HAP-1 (cell line): ENCODE results near the gene MAP3K8.
A peak's percentile ranks its signal among the peaks of the same experiment; 100 is the strongest.

Experiments
- DNase-seq, 2 experiments: peaks; one replicate each; pipeline ENCODE4 v3.0.0-alpha.2; 2016 to 2020; ENCODE audit warnings: low spot score in 2 of 2
- H3K27me3 ChIP-seq: fragments of 250-450 bp; sonication (Bioruptor Pico); 2 replicates; pipeline ENCODE4 v1.5.1; 2020; ENCODE audit warnings: low read depth, mild to moderate bottlenecking, moderate library complexity
- H3K36me3 ChIP-seq: fragments of 250-450 bp; sonication (Bioruptor Pico); replicated peaks from 2 replicates; pipeline ENCODE4 v1.5.1; 2020; ENCODE audit warnings: mild to moderate bottlenecking
- H3K4me1 ChIP-seq: fragments of 250-450 bp; sonication (Bioruptor Pico); 2 replicates; pipeline ENCODE4 v1.5.1; 2020; ENCODE audit warnings: mild to moderate bottlenecking
- H3K4me3 ChIP-seq: fragments of 250-450 bp; sonication (Bioruptor Pico); 2 replicates; pipeline ENCODE4 v1.5.1; 2020; ENCODE audit warnings: mild to moderate bottlenecking, moderate library complexity
- H3K9me3 ChIP-seq: fragments of 250-450 bp; sonication (Bioruptor Pico); 2 replicates; pipeline ENCODE4 v1.5.1; 2020; ENCODE audit warnings: mild to moderate bottlenecking, moderate library complexity
- in situ Hi-C: fragments of 300-500 bp; cut with MboI; formaldehyde crosslinking; loops from 3 replicates; pipeline ENCODE4 v1.14.3; 2020; ENCODE audit warnings: low sequenced_read_pairs, inconsistent platforms, mixed read lengths

Gene MAP3K8

DNA sequence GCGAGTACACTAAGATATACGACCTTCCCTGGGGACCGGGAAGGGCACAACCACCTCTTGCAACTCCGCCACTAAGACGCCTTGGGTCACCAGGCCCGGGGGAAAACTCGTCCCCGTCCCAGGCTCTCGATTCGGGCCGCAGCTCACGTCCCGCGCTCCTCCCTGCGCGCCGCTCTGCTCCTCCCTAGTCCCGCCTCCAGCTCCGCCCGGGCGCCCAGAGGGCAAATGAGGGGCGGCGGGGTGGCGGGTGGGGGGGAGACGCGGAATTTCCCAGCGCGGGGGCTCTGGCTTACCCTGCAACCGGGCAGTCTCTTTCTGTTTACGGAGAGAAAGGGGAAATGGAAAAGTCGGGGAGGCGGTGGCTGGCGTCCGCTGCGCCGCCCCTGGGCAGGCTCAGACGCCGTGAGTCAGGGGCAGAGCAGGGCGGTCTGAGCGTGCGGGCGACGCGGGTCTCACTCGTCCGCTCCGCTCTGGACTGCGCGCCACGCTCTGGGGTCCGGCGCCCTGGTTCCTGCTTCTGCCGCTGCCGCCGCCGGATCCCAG lies at the start of gene MAP3K8:
TSS of gene MAP3K8 (plus strand) at position 455 of the 543 bp plus-strand sequence. CDS start 4,755 bp downstream, outside the sequence.
- in situ Hi-C loops: no loop called here
- peak; percentile 89 to 92 for DNase-seq
- Histone ChIP-seq H3K36me3 (peaks cover 5% of the 10 kb centered on the region), H3K4me1 (peaks cover 50% of the 10 kb centered on the region), H3K27me3 (no peaks in the 10 kb centered on the region), H3K9me3 (no peaks in the 10 kb centered on the region), H3K4me3 (peak within 1 kb of the TSS; percentile 79)

DNA sequence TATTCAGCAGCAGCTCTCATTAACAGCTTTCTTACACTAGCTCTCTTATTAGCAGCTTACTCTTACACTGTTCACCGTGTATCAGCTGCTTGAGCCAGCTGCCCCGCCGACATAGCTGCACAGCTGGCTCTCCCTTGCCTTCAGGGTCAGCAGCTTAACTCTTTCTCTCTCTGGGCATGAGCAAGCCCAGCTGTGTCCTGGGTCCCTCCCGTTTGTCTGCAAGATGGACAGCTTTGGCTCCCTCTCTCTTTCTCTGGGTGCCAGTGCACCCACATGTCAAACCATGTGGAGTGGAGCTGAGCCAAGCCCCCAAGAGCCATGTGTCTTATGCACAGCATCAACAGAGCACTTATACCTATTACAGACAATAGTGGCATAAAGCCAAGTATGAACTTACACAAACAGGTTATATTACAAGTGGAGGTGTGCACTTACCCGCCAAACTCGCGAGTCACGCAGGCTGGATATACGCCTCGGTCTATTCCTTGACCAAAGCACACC lies 49.2 kb upstream of the MAP3K8 start:
- H3K36me3 ChIP-seq: no peaks in the 10 kb centered on the region
- no peaks in the 10 kb centered on the region for H3K9me3 ChIP-seq
- no peak overlapping the region for H3K4me3 ChIP-seq
- H3K4me1 ChIP-seq: no peaks in the 10 kb centered on the region
- DNase-seq: peak in 1 of 2 experiments; percentile 48
- in situ Hi-C loops: no loop called here
- no peaks in the 10 kb centered on the region for H3K27me3 ChIP-seq

DNA sequence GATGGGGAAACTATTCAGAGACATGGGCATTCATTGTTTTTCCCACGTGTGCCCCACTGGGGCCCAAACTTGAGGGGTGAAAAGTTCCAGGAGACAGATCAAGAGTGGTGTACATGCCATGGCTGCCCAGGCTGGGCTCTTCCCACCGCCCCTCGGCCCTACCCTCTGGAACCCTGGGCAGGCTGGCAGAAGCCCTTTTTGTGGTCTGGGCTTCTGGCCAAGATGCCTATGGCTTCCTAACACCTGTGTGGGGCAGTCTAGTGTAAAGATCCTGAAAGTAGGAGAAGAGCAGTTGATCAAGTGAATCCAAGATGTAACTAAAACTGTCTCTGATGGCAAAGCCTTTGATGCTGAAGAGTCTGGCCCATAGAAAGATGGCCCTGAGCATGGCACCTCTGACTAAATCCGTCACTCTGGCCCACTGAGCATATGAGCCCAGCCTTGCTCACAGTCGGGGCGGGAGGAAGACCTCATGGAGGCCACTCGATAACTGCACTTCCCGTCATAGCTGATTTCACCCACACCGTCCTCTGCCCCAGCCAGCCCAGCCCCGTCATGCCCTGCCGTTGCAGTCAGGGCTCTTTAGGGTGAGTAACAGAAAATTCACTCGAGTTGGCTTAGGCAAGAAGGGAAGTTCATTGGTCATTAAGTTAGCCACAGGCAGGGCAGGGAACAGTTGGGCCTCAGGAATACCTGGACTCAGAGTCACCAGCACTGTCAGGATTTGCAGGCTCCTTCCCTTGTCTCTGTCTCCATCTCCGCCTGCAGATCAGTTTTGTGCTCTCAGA lies 47.0 kb upstream of the MAP3K8 start:
- H3K27me3 ChIP-seq: no peaks in the 10 kb centered on the region
- DNase-seq: no peak
- in situ Hi-C loops: no loop called here
- H3K4me3 ChIP-seq: no peak overlapping the region
- no peaks in the 10 kb centered on the region for H3K4me1 ChIP-seq
- H3K36me3 ChIP-seq: no peaks in the 10 kb centered on the region
- no peaks in the 10 kb centered on the region for H3K9me3 ChIP-seq

DNA sequence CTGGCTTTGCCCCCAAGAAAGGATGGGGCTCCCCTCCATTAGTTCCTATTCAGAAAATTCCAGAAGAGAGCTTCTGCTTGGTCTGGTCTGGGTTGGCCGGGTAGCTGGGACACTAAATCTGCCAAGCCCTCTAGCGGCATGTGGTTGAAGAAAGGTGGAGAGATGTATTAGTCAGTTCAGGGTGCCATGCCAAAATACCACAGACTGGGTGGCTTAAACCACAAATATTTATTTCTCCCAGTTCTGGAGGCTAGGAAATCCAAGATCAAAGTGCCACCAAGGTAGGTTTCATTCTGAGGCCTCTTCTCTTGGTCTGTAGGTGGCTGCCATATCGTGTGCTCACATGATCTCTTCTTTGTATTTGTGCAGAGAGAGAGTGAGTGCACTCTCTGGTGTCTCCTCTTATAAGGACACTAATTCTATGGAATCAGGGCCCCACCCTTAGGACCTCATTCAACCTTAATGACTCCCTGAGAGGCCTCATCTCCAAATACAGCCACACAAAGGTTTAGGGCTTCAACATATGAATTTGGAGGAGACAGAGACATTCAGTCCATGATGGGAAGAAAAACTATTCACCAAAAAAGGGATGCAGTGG lies 46.2 kb upstream of the MAP3K8 start:
- Histone ChIP-seq H3K4me1 (no peaks in the 10 kb centered on the region), H3K27me3 (no peaks in the 10 kb centered on the region), H3K4me3 (no peak overlapping the region), H3K36me3 (no peaks in the 10 kb centered on the region), H3K9me3 (no peaks in the 10 kb centered on the region)
- no peak for DNase-seq
- in situ Hi-C loops: no loop called here

DNA sequence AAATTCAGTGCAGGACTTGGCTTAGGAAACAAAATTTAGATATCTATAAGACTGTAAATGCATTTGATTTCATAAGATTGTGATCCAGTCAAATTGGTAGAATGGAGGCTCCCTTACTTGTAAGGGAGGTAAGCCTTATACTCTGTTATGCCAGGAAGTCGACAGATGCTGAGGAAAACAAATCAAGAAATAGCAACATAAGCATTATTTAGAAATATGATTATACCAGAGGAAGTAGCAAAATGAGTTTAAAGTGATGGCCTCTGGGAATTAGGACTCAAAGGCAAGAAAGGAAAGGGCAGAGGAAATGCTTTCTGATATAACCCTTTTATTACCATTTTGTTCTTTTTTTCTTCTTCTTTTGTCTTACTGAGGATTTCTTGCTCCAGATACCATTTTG lies 44.4 kb upstream of the MAP3K8 start:
- Histone ChIP-seq H3K36me3 (no peaks in the 10 kb centered on the region), H3K9me3 (no peaks in the 10 kb centered on the region), H3K27me3 (no peaks in the 10 kb centered on the region), H3K4me3 (no peak overlapping the region), H3K4me1 (no peaks in the 10 kb centered on the region)
- no peak for DNase-seq
- in situ Hi-C loops: no loop called here

DNA sequence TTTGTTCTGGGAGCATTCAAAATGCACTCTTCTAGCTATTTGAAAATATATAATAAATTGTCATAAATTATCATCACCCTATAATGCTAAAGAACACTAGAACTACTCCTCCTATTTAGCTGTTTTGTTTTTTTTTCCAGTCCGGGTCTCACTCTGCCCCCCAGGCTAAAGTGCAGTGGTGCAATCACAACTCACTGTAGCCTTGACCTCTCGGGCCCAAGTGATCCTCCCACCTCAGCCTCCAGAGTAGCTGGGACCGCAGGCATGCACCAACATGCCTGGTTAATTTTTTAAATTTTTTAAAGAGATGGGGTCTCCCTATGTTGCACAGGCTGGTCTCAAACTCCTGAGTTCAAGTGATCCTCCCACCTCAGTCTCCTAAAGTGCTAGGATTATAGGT lies 43.8 kb upstream of the MAP3K8 start:
- H3K27me3 ChIP-seq: no peaks in the 10 kb centered on the region
- H3K9me3 ChIP-seq: no peaks in the 10 kb centered on the region
- in situ Hi-C loops: loop anchor here (5.0 to 10.0 kb wide), 2 partner anchors 145 to 202 kb away; no protein-coding TSS in a partner anchor
- no peaks in the 10 kb centered on the region for H3K36me3 ChIP-seq
- H3K4me1 ChIP-seq: no peaks in the 10 kb centered on the region
- no peak overlapping the region for H3K4me3 ChIP-seq
- no peak for DNase-seq

DNA sequence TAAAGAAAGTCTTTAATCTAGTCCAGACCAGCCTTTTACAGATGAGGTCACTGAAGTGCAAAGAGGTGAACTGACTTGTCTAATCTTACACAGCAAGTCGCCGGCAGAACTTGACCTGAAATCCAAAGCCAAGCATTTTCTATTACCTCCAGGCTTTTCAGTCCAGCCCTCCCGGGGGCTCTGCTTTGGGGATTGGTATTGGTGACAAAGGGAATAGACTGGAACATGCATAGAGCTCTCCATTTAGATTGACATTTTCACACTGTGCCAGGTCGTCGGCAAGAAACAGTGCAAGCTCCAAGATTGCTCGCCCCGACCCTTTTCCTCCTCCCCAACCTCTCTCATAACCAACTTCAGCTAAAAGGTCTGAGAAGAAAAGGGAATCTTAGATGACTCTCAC lies 42.7 kb upstream of the MAP3K8 start:
- Histone ChIP-seq H3K9me3 (no peaks in the 10 kb centered on the region), H3K36me3 (no peaks in the 10 kb centered on the region), H3K27me3 (no peaks in the 10 kb centered on the region), H3K4me1 (no peaks in the 10 kb centered on the region), H3K4me3 (no peak overlapping the region)
- in situ Hi-C loops: loop anchor here (5.0 to 10.0 kb wide), 2 partner anchors 144 to 201 kb away; no protein-coding TSS in a partner anchor
- DNase-seq: no peak

DNA sequence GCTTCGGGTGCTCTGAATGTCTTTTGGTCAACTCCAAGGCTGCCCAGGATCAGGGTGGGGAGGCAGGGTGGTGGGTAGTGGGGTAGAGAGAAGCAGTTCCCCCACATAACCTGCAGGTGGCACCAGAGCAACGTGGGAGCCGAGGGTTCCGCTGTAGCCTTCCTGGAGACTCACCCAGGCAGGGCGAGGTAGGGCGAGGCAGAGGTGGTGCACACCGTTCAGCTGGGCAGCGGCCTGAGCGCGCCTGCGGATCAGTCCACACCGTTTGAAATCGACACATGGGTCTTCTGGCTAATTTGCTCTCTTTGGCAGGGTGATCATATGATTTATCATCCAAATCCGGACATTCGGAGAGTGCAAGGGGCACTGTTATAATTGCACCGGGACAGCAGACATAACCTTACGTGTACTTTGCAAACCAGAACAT lies 41.4 kb upstream of the MAP3K8 start:
- in situ Hi-C loops: loop anchor here (5.0 to 10.0 kb wide), 2 partner anchors 142 to 200 kb away; no protein-coding TSS in a partner anchor
- H3K9me3 ChIP-seq: no peaks in the 10 kb centered on the region
- no peaks in the 10 kb centered on the region for H3K4me1 ChIP-seq
- H3K4me3 ChIP-seq: no peak overlapping the region
- H3K36me3 ChIP-seq: no peaks in the 10 kb centered on the region
- no peaks in the 10 kb centered on the region for H3K27me3 ChIP-seq
- peak; percentile 60 to 89 for DNase-seq

DNA sequence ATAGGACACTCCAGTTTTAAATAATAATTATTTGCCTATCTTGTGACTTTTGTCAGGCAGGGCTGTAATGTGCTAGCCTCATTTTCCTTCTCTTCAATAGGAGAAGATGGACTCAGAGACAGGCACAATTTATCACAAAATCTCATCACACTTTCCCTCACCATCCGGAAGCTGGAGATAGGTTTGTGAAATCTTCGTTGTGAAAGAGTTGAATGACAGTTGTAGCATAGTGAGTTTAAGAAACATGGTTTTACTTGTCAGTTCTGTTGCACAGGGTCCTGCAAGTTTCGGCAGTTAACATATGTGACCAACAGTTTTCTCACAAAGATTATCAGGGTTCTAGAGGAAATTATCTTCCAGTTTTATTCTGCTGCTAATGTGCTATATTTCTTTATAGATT lies 37.7 kb upstream of the MAP3K8 start:
- Histone ChIP-seq H3K4me3 (no peak overlapping the region), H3K36me3 (no peaks in the 10 kb centered on the region), H3K9me3 (no peaks in the 10 kb centered on the region), H3K27me3 (no peaks in the 10 kb centered on the region), H3K4me1 (no peaks in the 10 kb centered on the region)
- DNase-seq: no peak
- in situ Hi-C loops: loop anchor here (10.0 kb wide), 1 partner anchor 139 kb away; no protein-coding TSS in a partner anchor

DNA sequence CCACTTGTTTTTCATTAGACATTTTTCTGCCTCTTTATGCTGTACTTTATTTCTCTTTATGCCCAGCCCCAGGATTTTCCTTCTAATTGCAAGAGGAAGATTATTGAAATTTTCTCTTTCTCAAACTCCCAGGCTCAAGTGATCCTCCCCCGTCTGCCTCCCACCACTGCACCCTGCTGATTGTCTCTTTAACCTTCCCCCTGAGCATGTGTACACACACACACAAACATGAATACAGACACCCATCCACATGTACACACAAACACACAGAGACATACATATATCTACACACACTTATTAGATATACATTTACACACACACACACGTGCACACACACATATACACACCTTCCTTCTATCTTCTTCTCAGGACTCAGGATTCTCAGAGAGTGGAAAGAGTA lies 37.3 kb upstream of the MAP3K8 start:
- no peaks in the 10 kb centered on the region for H3K36me3 ChIP-seq
- H3K27me3 ChIP-seq: no peaks in the 10 kb centered on the region
- in situ Hi-C loops: loop anchor here (10.0 kb wide), 1 partner anchor 138 kb away; no protein-coding TSS in a partner anchor
- no peak for DNase-seq
- no peaks in the 10 kb centered on the region for H3K4me1 ChIP-seq
- no peaks in the 10 kb centered on the region for H3K9me3 ChIP-seq
- H3K4me3 ChIP-seq: no peak overlapping the region

DNA sequence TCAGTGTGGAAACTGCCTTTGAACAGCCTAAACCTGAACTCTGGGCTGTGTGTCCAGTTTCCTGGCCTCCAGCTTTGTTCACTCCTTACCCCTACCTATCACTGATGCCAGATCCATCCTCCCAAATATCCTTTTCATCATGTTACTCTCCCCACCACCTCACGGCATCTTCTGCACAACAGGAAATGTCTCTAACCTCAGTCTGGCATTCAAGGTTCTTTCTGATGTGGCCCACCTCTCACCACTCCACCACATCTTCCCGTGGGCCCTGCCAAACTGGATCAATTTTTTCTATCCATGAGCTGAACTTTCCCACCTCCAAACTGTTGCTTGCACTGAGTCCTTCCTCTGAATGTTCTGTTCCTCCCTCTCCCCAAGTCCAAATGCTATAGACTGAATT lies 35.8 kb upstream of the MAP3K8 start:
- H3K4me1 ChIP-seq: no peaks in the 10 kb centered on the region
- H3K4me3 ChIP-seq: no peak overlapping the region
- no peaks in the 10 kb centered on the region for H3K9me3 ChIP-seq
- in situ Hi-C loops: loop anchor here (10.0 kb wide), 1 partner anchor 137 kb away; no protein-coding TSS in a partner anchor
- DNase-seq: no peak
- no peaks in the 10 kb centered on the region for H3K27me3 ChIP-seq
- H3K36me3 ChIP-seq: no peaks in the 10 kb centered on the region

DNA sequence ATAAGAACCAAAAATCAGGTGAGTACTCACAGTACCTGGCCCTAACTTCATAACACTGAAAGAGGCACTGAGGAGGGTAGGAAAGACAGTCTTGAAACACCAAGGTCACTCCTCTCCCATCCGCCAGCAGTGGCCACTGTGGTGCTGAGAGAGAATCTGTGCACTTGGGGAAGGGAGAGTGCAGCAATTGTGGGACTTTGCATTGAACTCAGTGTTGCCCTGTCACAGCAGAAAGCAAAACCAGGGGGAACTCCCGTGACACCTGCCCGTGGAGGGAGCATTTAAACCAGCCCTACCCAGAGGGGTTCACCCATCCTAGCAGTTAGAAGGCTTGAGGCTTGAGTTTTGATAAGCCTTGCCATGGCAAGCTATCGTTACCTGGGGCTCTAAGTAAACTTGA lies 35.2 kb upstream of the MAP3K8 start:
- H3K27me3 ChIP-seq: no peaks in the 10 kb centered on the region
- no peak overlapping the region for H3K4me3 ChIP-seq
- no peaks in the 10 kb centered on the region for H3K4me1 ChIP-seq
- no peak for DNase-seq
- H3K36me3 ChIP-seq: no peaks in the 10 kb centered on the region
- no peaks in the 10 kb centered on the region for H3K9me3 ChIP-seq
- in situ Hi-C loops: loop anchor here (10.0 kb wide), 1 partner anchor 136 kb away; no protein-coding TSS in a partner anchor

DNA sequence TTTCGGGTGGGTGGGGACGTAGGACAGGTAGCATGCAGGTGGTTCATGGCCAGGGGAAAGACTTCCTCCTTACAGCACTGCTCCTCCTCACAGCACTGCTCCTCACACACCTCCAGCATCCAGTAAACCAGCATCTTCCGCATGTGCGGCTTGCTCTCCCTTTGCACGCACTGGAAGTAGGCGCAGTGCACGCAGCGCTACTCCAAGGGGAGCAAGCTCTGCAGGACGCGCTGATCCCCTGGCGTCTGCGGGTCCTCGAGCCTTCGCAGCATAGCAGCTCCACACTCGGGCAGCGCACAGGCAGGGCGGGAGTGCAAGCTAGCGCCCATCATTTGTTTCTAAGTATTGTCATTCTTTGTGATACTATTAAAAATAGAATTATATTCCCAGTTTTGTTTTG lies 30.5 kb upstream of the MAP3K8 start:
- Histone ChIP-seq H3K9me3 (peaks cover 4% of the 10 kb centered on the region), H3K4me3 (no peak overlapping the region), H3K27me3 (no peaks in the 10 kb centered on the region), H3K4me1 (no peaks in the 10 kb centered on the region), H3K36me3 (no peaks in the 10 kb centered on the region)
- no peak for DNase-seq
- in situ Hi-C loops: no loop called here

DNA sequence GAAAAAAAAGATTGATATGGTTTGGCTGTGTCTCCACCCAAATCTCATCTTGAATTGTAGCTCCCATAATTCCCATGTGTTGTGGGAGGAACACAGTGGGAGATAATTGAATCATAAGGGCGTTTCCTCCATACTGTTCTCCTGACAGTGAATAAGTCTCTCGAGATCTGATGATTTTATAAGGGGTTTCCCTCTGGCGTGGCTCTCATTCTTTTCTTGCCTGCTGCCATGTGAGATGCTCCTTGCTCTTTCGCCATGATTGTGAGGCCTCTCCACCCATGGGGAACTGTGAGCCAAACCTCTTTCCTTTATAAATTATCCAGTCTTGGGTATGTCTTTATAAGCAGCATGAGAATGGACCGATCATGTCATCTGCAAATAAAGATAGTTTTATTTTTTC lies 29.4 kb upstream of the MAP3K8 start:
- in situ Hi-C loops: no loop called here
- DNase-seq: no peak
- H3K4me3 ChIP-seq: no peak overlapping the region
- no peaks in the 10 kb centered on the region for H3K27me3 ChIP-seq
- no peaks in the 10 kb centered on the region for H3K4me1 ChIP-seq
- no peaks in the 10 kb centered on the region for H3K36me3 ChIP-seq
- H3K9me3 ChIP-seq: peaks cover 4% of the 10 kb centered on the region
